H9 (cell line): Measurements from ENCODE around the gene THBS2. TPM values are rescaled to one million over a fixed set of nuclear protein-coding genes. Genes with fewer than 3 reads are reported as not detected.

ENCODE experiments used
- DNase-seq: peaks from one replicate; pipeline ENCODE4 v3.0.0-alpha.2; 2017
- H2AFZ ChIP-seq: one replicate; pipeline ENCODE4 v1.6.1; 2013; ENCODE audit warnings: mild to moderate bottlenecking, low read length, control low read depth, moderate library complexity
- H2AK5ac ChIP-seq: 2 replicates; pipeline ENCODE4 v1.6.1; 2013; ENCODE audit warnings: low read length, control low read depth, mixed read lengths; ENCODE audit not compliant: insufficient read length
- H2BK120ac ChIP-seq: one replicate; pipeline ENCODE4 v1.6.1; 2013; ENCODE audit warnings: low read depth, mild to moderate bottlenecking, low read length, control low read depth, inconsistent platforms; ENCODE audit not compliant: poor library complexity, severe bottlenecking
- H2BK12ac ChIP-seq: 2 replicates; pipeline ENCODE4 v1.6.1; 2013; ENCODE audit warnings: low read length, control low read depth, mixed read lengths, low read depth; ENCODE audit not compliant: insufficient read length
- H2BK15ac ChIP-seq: 2 replicates; pipeline ENCODE4 v1.6.1; 2013; ENCODE audit warnings: low read depth, low read length, control low read depth
- H2BK20ac ChIP-seq: one replicate; pipeline ENCODE4 v1.6.1; 2013; ENCODE audit warnings: low read depth, mild to moderate bottlenecking, low read length, control low read depth, inconsistent platforms; ENCODE audit not compliant: poor library complexity, severe bottlenecking
- H2BK5ac ChIP-seq: 2 replicates; pipeline ENCODE4 v1.6.1; 2013; ENCODE audit warnings: low read length, control low read depth, mixed read lengths; ENCODE audit not compliant: insufficient read length
- H3K14ac ChIP-seq: 2 replicates; pipeline ENCODE4 v1.6.1; 2013; ENCODE audit warnings: low read length, control low read depth; ENCODE audit not compliant: insufficient read depth
- H3K18ac ChIP-seq: 2 replicates; pipeline ENCODE4 v1.6.1; 2013; ENCODE audit warnings: low read depth, mild to moderate bottlenecking, mixed read lengths, low read length, control low read depth; ENCODE audit not compliant: insufficient read length
- H3K23ac ChIP-seq: 2 replicates; pipeline ENCODE4 v1.6.1; 2013; ENCODE audit warnings: low read length, control low read depth, mixed read lengths, low read depth; ENCODE audit not compliant: insufficient read length
- H3K23me2 ChIP-seq: 2 replicates; pipeline ENCODE4 v1.6.1; 2013; ENCODE audit warnings: low read depth, mild to moderate bottlenecking, mixed read lengths, low read length, control low read depth; ENCODE audit not compliant: insufficient read length, poor library complexity, severe bottlenecking
- H3K27ac ChIP-seq: 2 replicates; pipeline ENCODE4 v1.5.1; 2013; ENCODE audit warnings: low read length, control low read depth, mixed read lengths, low read depth; ENCODE audit not compliant: insufficient read length
- H3K27me3 ChIP-seq: 2 replicates; pipeline ENCODE4 v1.6.1; 2013; ENCODE audit warnings: low read length, control low read depth, inconsistent platforms; ENCODE audit not compliant: insufficient read depth
- H3K4ac ChIP-seq: 2 replicates; pipeline ENCODE4 v1.6.1; 2013; ENCODE audit warnings: low read depth, mild to moderate bottlenecking, control low read depth, inconsistent platforms, low read length, moderate library complexity
- H3K4me1 ChIP-seq: 2 replicates; pipeline ENCODE4 v1.6.1; 2013; ENCODE audit warnings: low read length, control low read depth, inconsistent platforms; ENCODE audit not compliant: insufficient read depth
- H3K4me2 ChIP-seq: 2 replicates; pipeline ENCODE4 v1.6.1; 2013; ENCODE audit warnings: low read length, control low read depth, mixed read lengths; ENCODE audit not compliant: insufficient read length, insufficient read depth
- H3K56ac ChIP-seq: 2 replicates; pipeline ENCODE4 v1.6.1; 2013; ENCODE audit warnings: low read depth, mild to moderate bottlenecking, mixed read lengths, low read length, control low read depth; ENCODE audit not compliant: insufficient read length
- H3K79me1 ChIP-seq: 2 replicates; pipeline ENCODE4 v1.6.1; 2013; ENCODE audit warnings: low read depth, mild to moderate bottlenecking, moderate library complexity, low read length, control low read depth, inconsistent platforms; ENCODE audit not compliant: insufficient read depth, poor library complexity, severe bottlenecking
- H3K79me2 ChIP-seq: 2 replicates; pipeline ENCODE4 v1.6.1; 2013; ENCODE audit warnings: low read length, control low read depth, inconsistent platforms; ENCODE audit not compliant: insufficient read depth
- H3K9ac ChIP-seq: 2 replicates; pipeline ENCODE4 v1.6.1; 2013; ENCODE audit warnings: low read length, control low read depth, mixed read lengths; ENCODE audit not compliant: insufficient read length; ENCODE audit errors: extremely low read depth
- H3K9me3 ChIP-seq: one replicate; pipeline ENCODE4 v1.6.1; 2013; ENCODE audit warnings: low read depth, low read length, inconsistent platforms; ENCODE audit not compliant: control insufficient read depth
- H3T11ph ChIP-seq: one replicate; pipeline ENCODE4 v1.6.1; 2013; ENCODE audit warnings: mild to moderate bottlenecking, low read length, control low read depth, inconsistent platforms
- H4K20me1 ChIP-seq: one replicate; pipeline ENCODE4 v1.6.1; 2013; ENCODE audit not compliant: control insufficient read depth, insufficient read length, insufficient read depth
- H4K5ac ChIP-seq: 2 replicates; pipeline ENCODE4 v1.6.1; 2013; ENCODE audit warnings: low read depth, mild to moderate bottlenecking, mixed read lengths, low read length, control low read depth; ENCODE audit not compliant: insufficient read length
- H4K8ac ChIP-seq: replicated peaks from 2 replicates; pipeline ENCODE4 v1.6.1; 2013; ENCODE audit warnings: low read length, control low read depth, mixed read lengths, low read depth; ENCODE audit not compliant: insufficient read length
- H4K91ac ChIP-seq: 2 replicates; pipeline ENCODE4 v1.6.1; 2013; ENCODE audit warnings: low read depth, mild to moderate bottlenecking, moderate library complexity, mixed read lengths, low read length, control low read depth; ENCODE audit not compliant: insufficient read length
- H3K27ac Mint-ChIP-seq, 3 experiments: 2 replicates in 2 of 3; 3 replicates in 1 of 3; pipeline ENCODE4 v1.8.0; 2020 to 2021; ENCODE audit warnings: mixed read lengths in 3 of 3, mild to moderate bottlenecking in 1 of 3, moderate library complexity in 1 of 3
- H3K27me3 Mint-ChIP-seq: 2 replicates; pipeline ENCODE4 v1.8.0; 2021; ENCODE audit warnings: low read depth, mild to moderate bottlenecking, moderate library complexity, mixed read lengths
- H3K36me3 Mint-ChIP-seq, 3 experiments: 2 replicates in 2 of 3; 3 replicates in 1 of 3; pipeline ENCODE4 v1.8.0; 2020 to 2021; ENCODE audit warnings: low read depth in 3 of 3, mixed read lengths in 3 of 3; ENCODE audit not compliant: insufficient read depth in 1 of 3
- H3K4me1 Mint-ChIP-seq, 2 experiments: 2 replicates each; pipeline ENCODE4 v1.8.0; 2020; ENCODE audit warnings: mixed read lengths in 2 of 2
- H3K4me3 Mint-ChIP-seq, 2 experiments: 2 replicates in 1 of 2; 3 replicates in 1 of 2; pipeline ENCODE4 v1.8.0; 2020 to 2021; ENCODE audit warnings: mild to moderate bottlenecking in 2 of 2, mixed read lengths in 2 of 2, moderate library complexity in 1 of 2
- H3K9me3 Mint-ChIP-seq, 2 experiments: 2 replicates in 1 of 2; 3 replicates in 1 of 2; pipeline ENCODE4 v1.8.0; 2020; ENCODE audit warnings: mild to moderate bottlenecking in 2 of 2, mixed read lengths in 2 of 2, moderate library complexity in 1 of 2
- CTCF ChIP-seq: fragments of 200-600 bp; sonication (generic); conservative IDR thresholded peaks from 3 replicates; pipeline ENCODE4 v1.8.0; 2021; ENCODE audit warnings: antibody characterized with exemption, mild to moderate bottlenecking
- WGBS: extraction: QIAGEN DNeasy Blood & Tissue Kit; methylation state at CpG from one replicate; pipeline ENCODE4 v1.1.7; 2013; ENCODE audit warnings: missing lambda C conversion rate, low lambda C conversion rate, mixed read lengths; ENCODE audit not compliant: insufficient read length; ENCODE audit errors: extremely low coverage; 5-methylcytosine and 5-hydroxymethylcytosine counted together
- total RNA-seq: library from RNA; stranded (reverse); gene quantifications from 2 replicates; pipeline ENCODE4 v1.2.1, GENCODE V29; 2021

The THBS2 gene
- total RNA-seq, 1 experiment from 2014 or later, result 14.7 TPM

- Histone ChIP-seq H2BK12ac (no peak overlapping the region), H3K18ac (no peak overlapping the region), H4K91ac (no peak overlapping the region), H3T11ph (no peak overlapping the region), H4K8ac (no peak overlapping the region), H3K4me1 (no peaks in the 10 kb centered on the region), H2BK20ac (no peak overlapping the region), H3K56ac (no peak overlapping the region), H3K23ac (no peak overlapping the region), H4K20me1 (no peaks in the 10 kb centered on the region), H2AK5ac (no peak overlapping the region), H3K79me2 (no peaks in the 10 kb centered on the region), H3K9ac (no peak overlapping the region), H3K27me3 (no peaks in the 10 kb centered on the region), H3K14ac (no peak overlapping the region), H3K23me2 (no peaks in the 10 kb centered on the region), H3K4ac (no peak overlapping the region), H2BK15ac (no peak overlapping the region), H2BK120ac (no peak overlapping the region), H3K27ac (no peak overlapping the region), H2AFZ (no peak overlapping the region), H2BK5ac (no peak overlapping the region), H3K79me1 (no peaks in the 10 kb centered on the region), H3K9me3 (no peaks in the 10 kb centered on the region), H4K5ac (no peak overlapping the region), H3K4me2 (no peak overlapping the region)
- TF ChIP-seq CTCF, result no peak
- DNase-seq, result no peak
- no peak overlapping the region for H3K4me3 Mint-ChIP-seq
- peaks cover 43 to 73% (median 45%) of the 10 kb centered on the region in 3 experiments for H3K36me3 Mint-ChIP-seq
- no peak overlapping the region for H3K27ac Mint-ChIP-seq
- no peaks in the 10 kb centered on the region; the same call in 1 of the 2 replicates for H3K27me3 Mint-ChIP-seq
- H3K4me1 Mint-ChIP-seq, result no peaks in the 10 kb centered on the region
- H3K9me3 Mint-ChIP-seq, result peaks cover 0 to 4% of the 10 kb centered on the region in 2 experiments; a peak in 4 of 5 replicates
- WGBS, result no CpG with 5 or more reads among the region's 9 CpGs
These were observed 23.4 kb downstream of the THBS2 start for GRCh38 chr6:169230322-169230665.
